Non-pigmented ciliary epithelial cell (primary cell): ENCODE results near the gene RPS23.
"Not testable (repeated sequence)": the region's sequence is repeated elsewhere in the genome, so short reads cannot be mapped to it uniquely, and the experiment has no call there.

Source experiments
- DNase-seq: peaks from one replicate; pipeline ENCODE4 v3.0.0-alpha.2; 2010; ENCODE audit warnings: low read depth

The RPS23 gene

DNA sequence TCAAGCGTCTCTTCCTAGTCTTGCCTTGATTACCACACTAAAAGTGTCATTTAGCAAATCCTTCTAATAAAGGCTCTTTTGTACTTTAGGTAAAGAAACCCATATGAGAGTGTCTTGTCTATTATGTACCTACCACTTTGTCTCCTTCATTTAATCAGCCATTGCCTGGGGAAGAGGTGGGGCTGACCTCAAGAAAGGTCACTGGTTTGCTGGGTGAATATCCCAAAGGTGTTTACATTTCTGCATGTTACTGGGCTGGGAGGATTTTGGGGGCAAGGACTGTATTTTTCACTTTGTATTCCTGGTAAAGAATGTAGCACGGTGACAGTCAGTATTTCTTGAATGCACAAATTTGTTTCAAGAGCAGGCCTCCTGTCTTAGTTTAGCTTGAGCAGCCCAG, 11.9 kb upstream of the RPS23 start:
- DNase-seq: no peak

DNA sequence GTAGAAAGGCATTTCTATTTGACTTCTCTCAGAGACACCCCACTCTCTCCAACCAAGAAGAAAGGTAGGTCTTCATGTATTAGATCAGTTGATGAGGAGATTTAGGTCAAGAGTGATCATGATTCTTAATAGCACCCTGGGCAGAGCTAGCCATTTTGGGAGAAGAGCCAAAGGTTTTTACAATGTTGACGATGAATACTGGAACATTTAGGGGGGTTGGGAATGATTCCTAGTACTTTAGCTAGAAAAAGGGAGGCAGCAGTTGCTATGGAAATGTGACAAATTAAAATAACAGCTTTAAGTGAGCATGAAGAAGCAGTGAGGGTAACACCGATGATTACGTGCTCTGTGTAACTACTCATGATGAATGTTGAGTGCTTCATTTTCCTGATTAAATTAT, 9.5 kb upstream of the RPS23 start:
- DNase-seq: no peak

DNA sequence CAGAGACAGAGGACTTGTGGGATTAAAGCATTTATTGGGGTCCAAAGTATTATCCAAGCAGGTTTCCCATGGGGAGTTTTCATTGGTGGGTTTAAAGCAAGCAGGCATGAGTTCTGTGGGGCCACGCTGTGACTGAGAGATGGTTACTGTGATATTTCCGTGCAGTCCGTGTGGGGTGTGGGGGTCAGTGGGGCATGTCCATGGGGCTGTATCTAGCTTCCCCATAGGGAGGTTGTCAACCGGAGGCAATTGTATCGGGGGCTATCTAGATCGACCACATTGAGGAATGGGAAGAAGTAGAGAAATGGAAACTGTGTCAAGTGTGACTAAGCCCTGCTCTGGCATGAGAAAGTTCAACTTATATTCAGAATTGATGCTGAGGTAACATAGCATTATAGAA, 7.1 kb upstream of the RPS23 start:
- DNase-seq: no peak

GRCh38 chr5:82283893-82284292, 5.7 kb upstream of the RPS23 start:
- no peak for DNase-seq

GRCh38 chr5:82278711-82279370, 687 bp upstream of the RPS23 start:
- no peak for DNase-seq

- no peak for DNase-seq
These were observed 554 bp downstream of the RPS23 start for GRCh38 chr5:82277613-82277986.

- DNase-seq: no peak
These were observed 1.1 kb downstream of the RPS23 start for GRCh38 chr5:82276800-82277612.

- DNase-seq: no peak
These were observed 2.9 kb downstream of the RPS23 start for GRCh38 chr5:82275216-82275664.

DNA sequence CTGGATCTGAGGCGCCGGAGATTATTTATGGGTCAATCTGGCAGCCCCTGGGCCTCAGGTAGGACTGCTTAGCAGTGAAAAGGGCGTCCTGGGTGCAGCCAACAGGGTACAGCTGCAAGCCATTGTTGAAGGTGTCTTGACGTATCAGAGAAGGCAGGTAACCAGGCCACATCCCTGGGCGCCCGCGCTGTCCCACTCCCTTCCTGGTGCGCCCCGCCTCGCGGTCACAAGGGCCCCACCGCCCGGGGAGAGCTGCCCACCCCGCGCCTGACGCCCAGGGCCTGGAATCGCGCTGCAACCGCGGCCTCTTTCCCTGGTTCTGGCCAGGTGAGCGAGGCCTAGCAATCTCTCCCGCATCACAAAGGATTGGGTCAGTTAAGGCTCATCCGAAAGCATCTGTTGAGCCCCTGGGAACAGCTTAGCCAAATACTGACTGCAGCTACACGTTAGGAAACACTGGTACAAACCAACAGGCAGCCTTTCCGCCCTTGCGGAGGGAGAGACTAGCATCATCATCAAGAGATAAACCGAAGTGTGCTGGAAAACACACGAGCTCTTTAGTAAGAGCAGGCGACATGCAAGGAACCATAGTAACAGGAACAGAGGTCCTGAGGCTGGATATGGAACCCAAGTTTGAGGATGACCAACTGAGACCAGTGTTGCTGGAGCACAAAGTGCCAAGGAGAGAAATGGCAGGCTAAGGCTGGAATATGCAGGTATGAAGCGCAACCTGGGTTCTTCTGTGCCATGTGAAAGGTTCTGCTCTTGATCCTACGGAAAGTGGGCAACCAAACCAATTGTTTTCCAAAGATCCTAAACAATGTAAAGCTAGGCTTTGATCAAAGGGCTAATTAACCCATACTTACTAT, 3.6 kb downstream of the RPS23 start:
- no peak for DNase-seq

- not testable (repeated sequence) for DNase-seq
These were observed 4.7 kb downstream of the RPS23 start for GRCh38 chr5:82273426-82273825.

DNA sequence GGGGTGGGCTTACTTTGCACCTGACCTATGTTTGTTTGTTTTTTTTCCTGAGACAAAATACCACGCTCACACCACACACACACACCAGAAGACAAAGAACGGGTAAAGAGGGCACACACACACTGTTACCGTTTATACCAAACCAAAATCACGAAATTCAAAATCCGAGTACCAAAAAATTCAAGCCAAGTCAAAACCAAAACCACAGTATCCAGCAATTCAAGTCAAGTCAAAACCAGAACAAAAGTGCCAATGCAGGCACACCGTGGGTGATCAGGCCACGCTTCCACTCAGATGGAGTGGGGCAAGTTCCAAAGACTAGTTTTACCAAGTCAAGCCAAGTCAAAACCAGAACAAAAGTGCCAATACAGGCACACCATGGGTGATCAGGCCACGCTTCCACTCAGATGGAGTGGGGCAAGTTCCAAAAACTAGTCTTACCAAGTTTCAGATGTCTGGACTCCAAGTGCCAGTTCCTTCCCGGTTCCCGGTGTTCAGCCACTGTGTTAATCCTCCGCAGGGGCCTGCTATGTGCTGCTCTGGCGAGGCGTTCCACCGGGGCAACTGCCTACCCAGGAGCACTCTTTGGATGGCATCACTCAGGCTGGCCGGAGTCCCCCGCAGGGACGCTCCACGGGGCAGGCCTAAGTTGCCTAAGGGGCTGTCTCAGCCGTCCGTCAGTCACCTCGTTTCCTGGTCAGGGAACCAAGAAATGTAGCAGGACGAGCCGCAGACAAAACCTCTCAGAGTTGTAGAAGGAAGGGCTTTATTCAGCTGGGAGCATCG, 5.4 kb downstream of the RPS23 start:
- DNase-seq: not testable (repeated sequence)

- DNase-seq: not testable (repeated sequence)
These were observed 8.8 kb downstream of the RPS23 start for GRCh38 chr5:82269363-82269762.

- not testable (repeated sequence) for DNase-seq
These were observed 10.7 kb downstream of the RPS23 start for GRCh38 chr5:82267297-82267933.

DNA sequence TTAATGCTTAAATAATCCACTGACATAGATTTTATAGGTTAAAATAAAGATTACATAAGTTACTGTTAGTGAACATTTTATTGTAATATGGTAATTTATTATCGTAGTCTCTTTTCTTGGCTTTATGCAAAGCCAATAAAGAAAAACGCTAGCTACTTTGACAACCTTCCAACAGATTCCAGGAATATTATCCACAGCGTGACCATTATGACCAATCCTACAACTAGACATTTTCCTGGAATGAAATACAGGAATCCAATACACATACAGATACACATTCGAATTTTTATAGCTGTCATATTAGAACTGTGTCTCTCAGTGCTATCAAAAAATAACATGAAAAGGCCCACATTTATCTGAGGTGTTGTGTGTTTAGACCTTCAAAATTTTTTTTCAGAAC, 13.1 kb downstream of the RPS23 start:
- no peak for DNase-seq

GRCh38 chr5:82259172-82259800, 18.9 kb downstream of the RPS23 start:
- DNase-seq: peak; percentile 13

DNA sequence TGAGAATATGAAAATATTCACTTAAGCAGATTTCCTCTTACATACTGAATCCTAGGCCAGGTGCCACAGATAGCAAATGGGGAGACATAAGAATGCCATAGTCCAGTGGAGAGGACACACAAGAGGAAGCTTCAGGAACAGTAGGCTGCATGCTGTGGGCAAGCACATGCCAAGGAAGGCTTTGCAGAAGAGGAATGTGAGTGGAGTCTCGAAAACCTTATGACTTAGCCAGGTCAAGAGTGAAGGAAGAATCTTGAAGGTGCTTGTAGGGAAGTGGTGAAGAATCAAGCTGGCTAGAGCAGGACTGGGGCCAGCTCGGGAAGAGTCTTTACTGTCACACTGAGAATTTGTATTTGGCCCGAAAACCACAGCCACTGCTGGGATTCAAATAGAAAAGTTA, 20.4 kb downstream of the RPS23 start:
- no peak for DNase-seq

GRCh38 chr5:82257247-82257646, 20.9 kb downstream of the RPS23 start:
- DNase-seq: no peak

GRCh38 chr5:82255844-82256243, 22.3 kb downstream of the RPS23 start:
- no peak for DNase-seq

- DNase-seq: no peak
These were observed 25.4 kb downstream of the RPS23 start for GRCh38 chr5:82252744-82253143.

DNA sequence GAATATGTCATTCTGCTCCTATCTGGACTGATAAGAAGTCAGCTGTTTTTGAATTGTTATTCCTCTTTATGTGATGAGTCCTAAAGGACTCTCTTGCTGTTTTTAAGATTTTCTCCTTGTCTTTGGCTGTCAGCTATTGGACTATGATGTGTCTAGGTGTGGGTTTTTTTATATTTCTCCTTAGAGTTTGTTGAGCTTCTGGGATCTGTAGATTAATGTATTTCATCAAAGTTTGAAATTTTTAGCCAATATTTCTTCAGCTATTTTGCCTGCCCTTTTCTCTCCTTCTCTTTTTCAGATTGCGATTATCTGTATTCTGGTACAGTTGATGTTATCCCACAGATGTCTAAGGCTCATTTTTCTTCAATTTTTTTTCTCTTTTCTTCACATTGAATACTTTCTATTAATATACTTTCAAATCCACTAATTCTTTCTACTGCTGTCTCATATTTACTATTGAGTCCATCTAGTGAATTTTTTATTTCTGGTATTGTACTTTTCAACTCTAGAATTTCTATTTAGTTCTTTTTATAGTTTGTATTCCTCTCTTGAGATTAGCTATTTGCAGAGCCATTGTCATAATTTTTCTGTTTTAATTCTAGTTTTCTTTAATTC, 31.1 kb downstream of the RPS23 start:
- DNase-seq: no peak
